ENCODE results near the gene DNAJC17. TPM values are rescaled to one million over a fixed set of nuclear protein-coding genes. Genes with fewer than 3 reads are reported as not detected.

DNAJC17 gene
- total RNA-seq, 1 experiment from 2014 or later: 34.5 TPM

GRCh38 chr15:40807888-40808461, 702 bp upstream of the DNAJC17 start:
- H3K27me3 ChIP-seq (replicated peaks; ENCODE audit: insufficient read depth, low read depth, low read length, poor library complexity): no peaks in the 10 kb centered on the region
- DNase-seq (ENCODE audit: low spot score): no peak
- peak overlapping the region; percentile 97 for H3K4me3 ChIP-seq (ENCODE audit: low read depth, low read length, poor library complexity, severe bottlenecking)
- no peaks in the 10 kb centered on the region for H3K9me3 ChIP-seq (ENCODE audit: low read depth, low read length, poor library complexity, severe bottlenecking)
- H3K4me1 ChIP-seq (ENCODE audit: insufficient read depth, low read length, poor library complexity, severe bottlenecking): peaks cover 6% of the 10 kb centered on the region
- TF ChIP-seq EZH2 (IDR thresholded peaks at IDR 0.05; ENCODE audit: borderline replicate concordance, low read depth, low read length, poor library complexity, severe bottlenecking) (no peak), CTCF (conservative IDR thresholded peaks at IDR 0.05; ENCODE audit: low read depth, low read length) (no peak)
- ChIA-PET POLR2A (ENCODE audit: low non-redundant PET) (no interaction called here), CTCF (interaction anchor here (1.6 kb wide), 1 partner anchor 61 kb away, joined by 3 read pairs; no protein-coding TSS in a partner anchor)
- BruUV-seq (replicated peaks): no TSS peak
- intact Hi-C loops (cut with micrococcal nuclease; ENCODE audit: unreplicated experiment): no loop called here
- peak overlapping the region; percentile 94 for H3K27ac ChIP-seq (ENCODE audit: low read depth, low read length, poor library complexity, severe bottlenecking)
- H3K36me3 ChIP-seq (ENCODE audit: insufficient read depth, low read length, poor library complexity, severe bottlenecking): peaks cover 13% of the 10 kb centered on the region

- peak overlapping the region; percentile 97 for H3K4me3 ChIP-seq (ENCODE audit: low read depth, low read length, poor library complexity, severe bottlenecking)
- TF ChIP-seq CTCF (conservative IDR thresholded peaks at IDR 0.05; ENCODE audit: low read depth, low read length) (no peak), EZH2 (IDR thresholded peaks at IDR 0.05; ENCODE audit: borderline replicate concordance, low read depth, low read length, poor library complexity, severe bottlenecking) (no peak)
- ChIA-PET CTCF (interaction anchor here (0.5 to 1.6 kb wide), 2 partner anchors 60 to 217 kb away, joined by 3 to 9 read pairs; no protein-coding TSS in a partner anchor), POLR2A (ENCODE audit: low non-redundant PET) (no interaction called here)
- peak overlapping the region; percentile 94 for H3K27ac ChIP-seq (ENCODE audit: low read depth, low read length, poor library complexity, severe bottlenecking)
- H3K27me3 ChIP-seq (replicated peaks; ENCODE audit: insufficient read depth, low read depth, low read length, poor library complexity): no peaks in the 10 kb centered on the region
- peaks cover 6% of the 10 kb centered on the region for H3K4me1 ChIP-seq (ENCODE audit: insufficient read depth, low read length, poor library complexity, severe bottlenecking)
- H3K9me3 ChIP-seq (ENCODE audit: low read depth, low read length, poor library complexity, severe bottlenecking): no peaks in the 10 kb centered on the region
- intact Hi-C loops (cut with micrococcal nuclease; ENCODE audit: unreplicated experiment): no loop called here
- peaks cover 13% of the 10 kb centered on the region for H3K36me3 ChIP-seq (ENCODE audit: insufficient read depth, low read length, poor library complexity, severe bottlenecking)
- no peak for DNase-seq (ENCODE audit: low spot score)
- TSS peak; percentile 79 for BruUV-seq (replicated peaks)
Observed at GRCh38 chr15:40806672-40807027, 623 bp downstream of the DNAJC17 start.

- Histone ChIP-seq H3K9me3 (ENCODE audit: low read depth, low read length, poor library complexity, severe bottlenecking) (no peaks in the 10 kb centered on the region), H3K27ac (ENCODE audit: low read depth, low read length, poor library complexity, severe bottlenecking) (no peak overlapping the region), H3K36me3 (ENCODE audit: insufficient read depth, low read length, poor library complexity, severe bottlenecking) (no peaks in the 10 kb centered on the region), H3K27me3 (replicated peaks; ENCODE audit: insufficient read depth, low read depth, low read length, poor library complexity) (no peaks in the 10 kb centered on the region), H3K4me1 (ENCODE audit: insufficient read depth, low read length, poor library complexity, severe bottlenecking) (peaks cover 6% of the 10 kb centered on the region), H3K4me3 (ENCODE audit: low read depth, low read length, poor library complexity, severe bottlenecking) (no peak overlapping the region)
- ChIA-PET CTCF (no interaction called here), POLR2A (ENCODE audit: low non-redundant PET) (no interaction called here)
- TF ChIP-seq EZH2 (IDR thresholded peaks at IDR 0.05; ENCODE audit: borderline replicate concordance, low read depth, low read length, poor library complexity, severe bottlenecking) (no peak), CTCF (conservative IDR thresholded peaks at IDR 0.05; ENCODE audit: low read depth, low read length) (no peak)
- no peak for DNase-seq (ENCODE audit: low spot score)
- intact Hi-C loops (cut with micrococcal nuclease; ENCODE audit: unreplicated experiment): no loop called here
- BruUV-seq (replicated peaks): no TSS peak
Observed at GRCh38 chr15:40803688-40804087, 3.6 kb downstream of the DNAJC17 start.

Data from A673 (cell line).